HG03066 (cell line): ENCODE results near the gene ALOX15B.
"Not testable (repeated sequence)": the region's sequence is repeated elsewhere in the genome, so short reads cannot be mapped to it uniquely, and the experiment has no call there.

Experiments
- ATAC-seq: cut with Tn5 transposase; IDR thresholded peaks from one replicate; pipeline ENCODE4 v1.9.1; 2021; ENCODE audit warnings: low read depth; ENCODE audit not compliant: unreplicated experiment

The ALOX15B gene

DNA sequence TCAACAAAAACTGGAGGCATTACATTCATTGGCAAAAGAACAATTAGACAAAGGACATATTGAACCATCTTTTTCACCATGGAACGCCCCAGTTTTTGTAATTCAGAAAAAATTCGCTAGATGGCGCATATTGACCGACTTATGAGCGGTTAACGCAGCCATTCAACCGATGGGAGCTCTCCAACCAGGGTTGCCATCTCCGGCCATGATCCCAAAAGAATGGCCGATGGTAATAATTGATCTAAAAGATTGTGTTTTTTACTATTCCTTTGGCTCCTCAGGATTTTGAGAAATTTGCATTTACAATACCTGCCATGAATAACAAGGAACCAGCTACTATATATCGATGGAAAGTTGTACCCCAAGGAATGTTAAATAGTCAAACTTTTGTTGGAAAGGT lies 21.4 kb downstream of the ALOX15B start:
- no peak for ATAC-seq

DNA sequence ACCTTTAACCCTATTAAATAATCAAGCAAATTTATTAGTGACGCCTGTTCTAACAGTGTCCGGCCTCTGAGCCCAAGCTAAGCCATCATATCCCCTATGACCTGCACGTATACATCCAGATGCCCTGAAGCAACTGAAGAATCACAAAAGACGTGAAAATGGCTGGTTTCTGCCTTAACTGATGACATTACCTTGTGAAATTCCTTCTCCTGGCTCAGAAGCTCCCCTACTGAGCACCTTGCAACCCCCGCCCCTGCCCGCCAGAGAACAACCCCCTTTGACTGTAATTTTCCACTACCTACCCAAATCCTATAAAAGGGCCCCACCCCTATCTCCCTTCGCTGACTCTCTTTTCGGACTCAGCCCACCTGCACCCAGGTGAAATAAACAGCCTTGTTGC lies 23.0 kb downstream of the ALOX15B start:
- not testable (repeated sequence) for ATAC-seq

DNA sequence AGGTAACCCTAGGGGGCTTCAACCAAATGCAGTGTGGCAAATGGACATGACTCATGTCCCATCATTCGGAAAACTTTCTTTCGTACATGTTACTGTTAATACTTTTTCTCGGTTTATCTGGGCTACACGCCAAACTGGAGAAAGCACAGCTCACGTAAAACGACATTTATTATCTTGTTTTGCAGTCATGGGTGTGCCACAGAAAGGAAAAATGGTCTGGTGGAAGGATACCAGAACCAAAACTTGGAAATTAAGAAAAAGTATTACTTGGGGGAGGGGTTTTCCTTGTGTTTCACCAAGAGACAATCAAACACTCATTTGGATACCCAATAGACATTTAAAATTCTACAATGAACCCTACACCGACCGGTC lies 23.6 kb downstream of the ALOX15B start:
- no peak for ATAC-seq

DNA sequence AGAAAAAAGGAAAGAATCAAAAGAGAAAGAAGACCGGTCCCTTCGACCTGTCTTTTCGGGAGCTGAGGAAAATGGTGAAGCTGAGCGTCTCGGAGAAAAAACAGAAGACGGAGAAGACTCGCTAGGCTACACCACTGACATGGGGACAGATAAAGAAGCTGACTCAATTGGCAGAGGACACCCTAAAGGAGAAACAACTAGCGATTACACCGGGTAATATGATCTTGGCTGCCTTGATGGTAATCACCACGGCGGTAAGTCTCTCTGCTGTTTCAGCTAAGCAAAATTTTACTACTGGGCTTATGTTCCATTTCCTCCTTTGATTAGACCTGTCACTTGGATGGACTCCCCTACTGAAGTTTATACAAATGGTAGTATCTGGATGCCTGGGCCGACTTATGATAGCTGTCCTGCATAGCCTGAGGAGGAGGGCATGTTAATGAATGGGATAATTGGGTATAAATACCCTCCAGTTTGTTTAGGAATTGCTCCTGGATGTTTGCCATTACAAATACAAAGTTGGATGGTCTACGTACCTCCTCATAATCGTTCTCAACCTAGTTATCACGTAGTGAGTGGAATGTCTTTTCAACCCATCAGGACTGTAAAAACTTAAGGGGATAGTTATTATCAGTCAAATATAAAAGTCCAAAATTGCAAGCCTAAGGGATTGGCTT lies 24.1 kb downstream of the ALOX15B start:
- ATAC-seq: no peak

DNA sequence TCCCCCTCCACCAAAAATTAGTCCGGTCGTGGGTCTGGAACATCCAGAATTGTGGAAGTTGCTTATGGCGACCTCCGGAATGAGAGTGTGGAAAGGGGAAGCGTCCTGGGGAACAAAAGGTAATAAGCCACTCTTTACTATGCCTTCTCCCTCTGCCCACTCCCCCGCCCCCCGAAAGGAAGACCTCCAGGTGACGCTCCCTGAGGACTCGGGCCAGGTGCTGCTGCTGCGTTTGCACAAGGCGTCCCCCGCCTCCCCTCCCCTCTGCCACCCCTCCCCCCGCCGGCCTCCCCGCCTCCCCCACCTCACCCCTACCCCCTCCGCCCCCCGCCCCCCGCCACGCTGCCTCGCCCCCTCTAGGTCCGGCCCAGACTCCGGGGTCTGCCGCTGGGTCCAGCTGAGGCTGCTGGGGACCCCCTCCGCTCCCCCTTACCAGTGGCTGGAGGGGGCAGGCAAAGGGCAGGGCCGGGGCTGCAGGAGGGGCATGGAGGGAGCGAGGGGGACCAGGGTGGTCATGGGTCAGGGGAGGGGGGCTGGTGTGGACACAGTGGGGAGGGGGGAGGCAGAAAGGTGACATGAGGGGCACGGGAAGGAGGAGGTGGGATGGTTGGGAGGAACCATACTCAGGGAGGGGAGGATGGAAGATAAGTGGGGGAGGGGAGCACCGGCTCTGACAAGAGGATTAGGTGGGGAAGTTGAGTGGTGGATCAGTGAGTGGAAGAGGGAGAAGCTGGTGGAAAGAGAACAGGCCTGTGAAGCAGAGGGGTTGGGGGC lies 25.1 kb downstream of the ALOX15B start:
- no peak for ATAC-seq

DNA sequence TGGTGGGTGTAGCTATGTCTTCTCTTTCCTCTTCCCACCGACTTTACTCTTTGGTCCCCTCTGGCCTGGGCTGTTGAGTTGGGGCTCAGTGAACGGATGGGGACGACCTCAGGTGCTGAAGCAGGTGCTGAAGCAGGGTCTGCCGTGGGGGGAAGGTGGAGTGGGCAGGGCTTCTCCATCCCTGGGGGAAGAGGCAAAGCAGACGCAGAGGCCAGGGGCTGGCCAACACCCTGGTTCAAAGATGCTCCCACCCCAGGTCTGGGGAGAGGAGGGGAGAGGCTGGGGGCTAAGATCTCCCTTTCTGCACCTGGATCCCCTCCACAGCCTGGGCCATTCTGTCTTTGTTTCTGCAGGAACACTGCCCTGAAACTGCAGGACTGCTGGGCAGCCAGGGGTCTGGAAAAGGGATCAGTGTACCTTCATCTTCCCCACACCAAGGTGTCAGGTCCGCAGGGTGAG lies 25.7 kb downstream of the ALOX15B start:
- no peak for ATAC-seq

DNA sequence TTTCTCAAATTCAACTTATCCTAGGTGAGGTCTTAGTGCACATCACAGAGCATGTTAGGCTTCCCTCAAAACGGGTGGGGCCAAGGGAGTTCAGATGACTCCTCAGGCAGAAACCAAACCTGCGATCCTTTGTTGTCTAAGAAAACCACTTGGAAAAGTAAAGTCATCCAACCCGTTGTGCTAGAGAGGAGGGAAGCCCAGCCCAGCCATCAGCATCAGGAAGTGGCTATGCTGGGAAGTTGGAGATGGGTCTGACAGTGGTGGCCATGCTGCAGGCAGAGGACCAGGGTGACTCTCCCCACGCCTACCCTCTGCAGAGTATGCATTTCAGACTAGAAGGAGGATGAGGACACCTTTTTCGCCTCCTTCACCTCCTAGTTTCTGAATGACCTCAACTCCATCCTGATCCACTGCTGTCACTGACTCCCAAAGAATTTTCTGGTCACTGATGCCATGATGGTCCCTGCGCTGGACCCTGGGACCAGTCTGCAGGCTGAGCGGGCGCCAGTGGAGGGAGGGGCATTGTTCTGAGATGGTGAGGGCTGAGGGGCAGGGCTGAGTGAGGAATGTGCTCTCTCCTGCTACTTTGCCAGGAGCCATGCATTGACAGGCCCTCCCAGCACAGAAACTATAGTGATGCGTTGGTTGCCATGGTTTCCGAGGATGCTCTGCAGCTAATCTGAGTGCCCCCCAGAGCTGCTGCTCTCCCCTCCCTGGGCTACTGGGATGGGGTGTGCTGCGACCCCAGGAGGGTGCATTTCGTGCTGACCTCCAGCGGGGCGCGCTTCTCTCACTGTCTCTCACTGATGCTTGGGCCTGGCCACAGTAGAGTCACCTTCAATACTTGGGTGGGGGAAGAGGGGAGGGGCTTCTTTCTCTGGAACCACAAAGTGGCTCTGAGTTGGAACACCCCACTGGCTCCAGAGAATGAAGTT lies 28.2 kb downstream of the ALOX15B start:
- no peak for ATAC-seq

DNA sequence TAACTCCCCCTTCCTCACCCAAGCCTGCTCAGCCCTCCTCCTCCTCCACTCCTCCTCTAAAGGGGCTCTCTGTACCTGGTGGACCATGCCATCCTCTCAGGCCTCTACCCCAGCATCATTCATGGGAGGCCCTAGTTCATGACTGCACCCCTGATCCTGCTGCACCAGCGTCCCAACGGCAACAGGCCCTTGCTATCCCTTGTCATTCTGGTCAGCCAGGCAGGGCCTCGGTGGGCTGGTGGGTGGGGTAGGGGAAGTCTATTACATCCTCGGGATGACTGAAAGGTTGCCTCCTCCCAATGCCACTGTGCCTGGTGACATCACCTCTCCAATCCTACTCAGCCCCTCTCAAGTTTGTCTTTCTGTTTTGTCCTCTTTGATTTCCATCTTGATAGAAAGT lies 28.9 kb downstream of the ALOX15B start:
- ATAC-seq: no peak

DNA sequence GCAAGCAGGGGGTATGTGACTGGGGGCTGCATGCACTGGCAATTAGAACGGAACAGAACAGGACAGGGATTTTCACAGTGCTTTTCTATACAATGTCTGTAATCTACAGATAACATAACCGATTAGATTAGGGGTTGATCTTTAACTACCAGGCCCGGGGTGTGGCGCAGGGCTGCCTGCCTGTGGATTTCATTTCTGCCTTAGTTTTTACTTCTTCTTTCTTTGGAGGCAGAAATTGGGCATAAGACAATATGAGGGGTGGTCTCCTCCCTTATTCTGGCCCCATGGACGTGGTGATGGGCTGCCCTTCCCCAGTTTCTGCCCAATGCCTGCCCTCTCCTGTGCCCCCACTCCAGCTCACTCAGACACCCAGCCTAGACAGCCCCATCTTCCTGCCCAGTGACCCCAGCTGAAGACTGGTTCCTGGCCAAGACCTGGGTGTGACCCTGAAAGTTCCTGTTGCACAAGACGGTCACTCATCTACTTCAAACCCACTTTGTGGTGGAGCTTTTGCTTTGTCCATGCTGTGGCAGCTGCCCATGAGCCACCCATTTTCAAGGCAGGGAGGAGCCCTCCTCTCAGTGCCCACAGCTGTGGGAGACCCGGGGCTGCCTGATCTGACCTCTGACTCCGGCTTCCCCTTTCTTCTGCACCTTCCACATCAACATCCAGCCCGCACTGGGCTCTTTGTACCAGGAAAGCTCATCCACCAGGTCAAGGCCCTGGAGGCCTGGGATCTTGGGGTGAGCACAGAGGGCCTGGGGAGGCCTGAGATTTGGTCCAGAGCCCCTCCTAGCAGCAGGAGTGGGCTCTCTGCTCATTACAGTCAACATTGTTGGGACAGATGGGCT lies 30.1 kb downstream of the ALOX15B start:
- no peak for ATAC-seq

DNA sequence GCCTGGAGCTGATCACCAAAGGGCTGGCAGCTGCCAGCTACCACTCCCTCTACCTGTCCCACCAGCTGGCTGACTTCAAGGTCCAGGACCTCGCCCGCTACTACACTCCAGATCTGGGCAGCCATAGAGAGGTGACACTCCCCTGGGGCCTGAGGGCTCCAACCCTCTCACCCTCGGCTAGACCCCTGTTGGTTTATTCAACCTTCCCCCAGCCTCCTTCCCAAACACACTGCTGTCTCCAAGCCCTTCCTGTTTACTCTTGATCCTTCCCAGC lies 30.7 kb downstream of the ALOX15B start:
- ATAC-seq: no peak

DNA sequence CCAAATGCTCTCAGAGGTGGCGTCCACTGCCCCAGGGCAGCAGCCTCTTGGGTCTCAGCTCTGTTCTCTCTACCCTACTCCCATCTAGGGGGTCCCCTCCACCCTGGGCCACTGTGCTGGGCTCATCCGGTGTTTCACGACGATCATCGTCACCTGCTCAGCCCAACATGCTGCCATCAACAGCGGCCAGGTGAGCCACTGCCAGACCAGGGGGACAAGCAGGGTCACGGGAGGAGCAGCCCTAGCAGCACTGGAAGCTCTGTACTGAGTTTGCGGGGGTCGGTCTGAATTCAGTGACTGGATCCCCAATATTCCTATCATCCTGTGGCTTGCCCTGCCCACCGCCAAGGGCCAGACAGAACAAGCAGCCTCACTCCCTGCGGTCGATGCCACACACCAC lies 32.6 kb downstream of the ALOX15B start:
- no peak for ATAC-seq

DNA sequence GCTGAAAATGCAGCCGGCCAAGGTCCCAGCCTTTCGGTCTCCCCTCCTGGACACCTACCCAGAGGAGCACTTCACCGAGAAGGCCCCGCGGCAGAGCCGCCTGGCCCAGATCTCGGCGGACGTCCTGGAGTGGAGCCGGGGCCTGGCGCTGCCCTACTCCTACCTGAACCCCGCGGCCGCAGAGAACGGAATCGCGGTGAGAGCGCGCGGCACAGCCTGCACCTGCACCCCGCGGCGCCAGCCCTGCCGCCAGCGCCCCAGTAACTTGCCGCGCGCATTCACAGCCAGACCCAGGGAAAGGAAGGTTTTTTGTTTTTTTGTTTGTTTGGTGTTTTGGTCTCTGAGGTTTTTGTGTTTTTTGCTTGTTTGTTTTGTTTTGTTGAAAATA lies 33.5 kb downstream of the ALOX15B start:
- no peak for ATAC-seq

DNA sequence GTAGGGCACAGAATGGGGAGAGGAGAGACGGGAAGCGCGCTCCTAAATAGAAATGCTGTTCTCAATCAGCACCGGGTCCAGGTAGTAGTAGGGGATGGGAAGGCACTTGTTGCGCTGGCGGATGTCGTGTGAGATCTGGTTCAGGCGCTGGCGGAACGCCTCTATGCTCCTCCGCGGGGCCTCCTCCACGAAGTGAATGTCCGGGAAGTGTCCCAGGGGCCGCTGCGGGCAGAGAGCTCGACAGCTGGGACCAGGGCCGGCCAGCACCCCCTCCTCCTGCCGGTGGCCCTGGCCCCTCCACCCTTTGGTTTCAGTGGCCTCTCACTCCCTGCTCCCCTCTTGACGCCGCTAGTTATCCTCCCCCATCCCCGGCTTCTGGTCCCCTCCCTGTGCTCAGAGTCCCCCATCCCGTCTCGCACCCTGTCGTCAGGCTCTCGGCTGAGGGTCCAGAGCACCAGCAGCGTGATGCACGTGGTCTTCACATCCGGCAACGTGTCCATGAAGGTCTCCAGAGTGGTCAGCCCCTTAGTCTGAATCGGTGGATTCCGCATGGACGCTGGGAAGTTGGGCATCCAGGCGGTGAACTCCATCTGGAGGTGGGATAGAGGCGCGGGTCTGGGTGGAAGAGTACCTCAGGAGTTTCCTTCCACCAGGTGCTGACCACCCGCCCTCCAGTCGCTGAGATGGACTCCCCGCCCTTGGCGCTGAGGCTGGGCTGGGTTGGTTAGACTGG lies 34.0 kb downstream of the ALOX15B start:
- no peak for ATAC-seq

DNA sequence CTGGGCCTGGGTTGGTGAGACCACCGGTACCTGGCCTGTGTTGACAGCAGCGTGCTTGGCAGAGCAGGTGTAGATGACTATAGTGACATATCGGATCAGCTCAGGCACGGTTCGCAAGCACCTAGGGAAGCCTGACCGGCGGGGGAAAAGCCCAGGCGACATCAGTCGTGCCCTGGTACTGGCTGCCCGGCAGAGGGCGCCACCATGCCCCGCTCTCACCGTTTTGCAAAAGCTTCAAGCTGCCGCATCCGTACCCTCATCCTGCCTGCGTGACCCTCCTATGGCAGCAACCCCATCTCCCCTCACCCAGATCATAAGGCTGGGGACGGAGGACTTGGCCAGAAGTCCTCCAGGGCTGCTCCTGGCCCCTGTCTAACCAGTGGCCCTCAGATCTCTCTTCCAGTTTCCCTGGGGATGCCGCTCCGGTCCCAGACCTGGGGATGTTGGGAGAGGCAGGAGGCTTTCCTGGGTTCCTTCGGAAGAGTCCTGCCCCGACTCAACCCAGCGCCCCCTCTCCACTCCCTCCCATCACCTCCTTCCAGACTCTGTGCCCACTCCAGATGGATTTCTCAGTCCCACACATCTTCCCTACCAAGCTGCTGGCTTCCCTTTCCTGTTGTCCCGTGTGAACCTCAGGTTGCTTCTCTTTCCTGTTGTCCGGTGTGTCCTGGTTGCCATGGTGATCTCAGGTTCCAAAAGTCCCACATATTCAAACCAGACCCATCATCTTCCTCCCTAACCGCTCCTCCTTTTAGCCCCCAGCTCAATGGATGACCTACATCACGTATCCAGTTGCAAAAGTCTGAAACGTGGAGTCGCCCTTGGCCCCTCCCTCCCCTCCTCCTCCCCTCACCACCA lies 35.0 kb downstream of the ALOX15B start:
- no peak for ATAC-seq

DNA sequence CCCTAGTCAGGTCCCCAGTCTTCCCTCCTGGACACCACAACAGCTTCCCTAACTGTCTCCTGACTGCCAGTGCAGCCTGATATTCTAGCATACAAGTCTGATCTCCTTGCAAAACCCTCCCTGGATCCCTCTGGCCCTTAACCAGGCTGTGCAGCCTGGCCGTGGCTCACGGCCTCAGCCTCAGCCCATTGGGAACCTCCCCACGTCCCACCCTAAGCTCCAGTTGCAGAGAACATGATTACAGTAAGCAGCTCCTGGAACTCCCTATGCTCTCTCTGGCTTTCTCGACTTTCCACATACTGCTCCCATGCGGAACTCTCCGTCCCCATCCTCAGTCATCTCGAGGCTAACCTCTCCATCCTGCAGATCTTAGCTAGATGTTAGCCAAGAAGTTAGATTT lies 35.7 kb downstream of the ALOX15B start:
- no peak for ATAC-seq

DNA sequence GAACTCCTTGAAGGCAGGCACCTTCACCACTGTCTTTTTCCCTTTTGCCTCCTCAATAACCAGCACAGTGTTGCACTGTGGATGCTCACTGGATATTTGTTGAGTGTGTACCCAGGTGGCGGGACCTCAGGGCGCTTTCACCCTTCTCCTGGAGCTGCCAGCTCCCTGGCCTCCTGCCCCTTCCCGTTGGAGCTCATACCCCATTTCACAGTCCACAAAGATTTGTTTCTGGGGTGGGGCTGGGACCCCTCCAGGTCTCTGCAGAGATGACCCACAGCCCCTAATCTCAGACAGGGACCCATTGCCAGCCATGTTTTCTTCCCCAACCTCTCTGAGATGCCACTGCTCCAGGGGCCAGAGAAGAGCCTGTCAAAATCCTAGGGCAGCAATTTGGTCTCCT lies 36.2 kb downstream of the ALOX15B start:
- ATAC-seq: no peak

DNA sequence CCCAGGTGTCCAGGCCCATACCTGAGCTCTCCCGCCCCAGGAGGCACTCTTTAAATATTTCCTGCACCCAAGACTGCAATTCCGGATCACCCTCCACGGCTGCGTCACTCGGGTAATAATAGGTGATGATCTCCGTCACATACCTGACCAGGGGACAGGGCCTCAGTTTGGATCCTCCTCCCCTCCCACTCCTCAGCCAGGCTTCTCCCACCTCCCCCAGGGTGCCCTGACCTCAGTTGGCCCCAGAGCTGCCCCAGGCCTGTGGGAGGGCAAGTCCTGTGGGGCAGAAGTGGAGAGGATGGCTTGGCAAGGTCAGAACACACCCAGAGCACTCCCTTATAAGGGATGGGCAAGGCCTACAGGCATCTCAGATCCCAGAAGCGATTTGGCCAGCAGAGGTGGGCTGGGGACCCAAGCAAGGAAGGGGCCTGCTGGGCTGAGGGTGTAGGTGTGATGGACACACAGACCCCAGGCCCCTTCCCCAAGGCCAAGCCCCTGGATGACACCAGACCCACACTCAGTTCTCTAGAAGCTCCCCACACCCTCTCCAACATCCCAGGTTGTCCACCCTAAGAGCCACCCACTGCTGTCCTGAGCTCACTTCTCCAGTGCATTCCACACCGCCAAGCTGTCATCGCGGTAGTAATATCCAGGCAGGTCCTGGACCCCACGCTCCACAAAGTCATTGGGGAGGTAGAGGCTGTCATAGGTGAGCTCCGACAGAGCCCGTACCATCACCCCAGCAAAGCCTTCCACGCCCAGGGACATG lies 36.9 kb downstream of the ALOX15B start:
- ATAC-seq: no peak
